ENCODE measurements around the gene NCKAP5.

DNA sequence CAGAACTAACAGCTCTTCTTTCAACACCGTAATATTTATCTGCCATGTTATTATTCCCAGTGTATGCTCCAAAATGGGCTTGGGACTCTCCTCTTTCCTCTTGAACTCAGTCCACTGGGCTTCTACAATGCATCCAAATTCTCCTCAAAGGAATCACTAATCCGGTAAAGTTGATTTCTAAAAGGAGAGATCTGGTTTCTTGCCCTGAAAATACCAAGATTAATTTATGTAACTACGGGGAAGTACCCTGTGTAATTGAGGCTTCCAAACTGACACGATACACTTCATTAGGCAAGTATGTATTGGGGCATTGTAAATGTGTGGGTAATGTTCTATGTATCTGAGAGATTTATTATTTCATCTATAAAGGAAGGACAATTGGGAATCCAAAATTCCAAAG is 5.7 kb downstream of the NCKAP5 start:
- TF ChIP-seq, protein P1, sequence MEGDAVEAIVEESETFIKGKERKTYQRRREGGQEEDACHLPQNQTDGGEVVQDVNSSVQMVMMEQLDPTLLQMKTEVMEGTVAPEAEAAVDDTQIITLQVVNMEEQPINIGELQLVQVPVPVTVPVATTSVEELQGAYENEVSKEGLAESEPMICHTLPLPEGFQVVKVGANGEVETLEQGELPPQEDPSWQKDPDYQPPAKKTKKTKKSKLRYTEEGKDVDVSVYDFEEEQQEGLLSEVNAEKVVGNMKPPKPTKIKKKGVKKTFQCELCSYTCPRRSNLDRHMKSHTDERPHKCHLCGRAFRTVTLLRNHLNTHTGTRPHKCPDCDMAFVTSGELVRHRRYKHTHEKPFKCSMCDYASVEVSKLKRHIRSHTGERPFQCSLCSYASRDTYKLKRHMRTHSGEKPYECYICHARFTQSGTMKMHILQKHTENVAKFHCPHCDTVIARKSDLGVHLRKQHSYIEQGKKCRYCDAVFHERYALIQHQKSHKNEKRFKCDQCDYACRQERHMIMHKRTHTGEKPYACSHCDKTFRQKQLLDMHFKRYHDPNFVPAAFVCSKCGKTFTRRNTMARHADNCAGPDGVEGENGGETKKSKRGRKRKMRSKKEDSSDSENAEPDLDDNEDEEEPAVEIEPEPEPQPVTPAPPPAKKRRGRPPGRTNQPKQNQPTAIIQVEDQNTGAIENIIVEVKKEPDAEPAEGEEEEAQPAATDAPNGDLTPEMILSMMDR (IDR thresholded peaks at IDR 0.05): no peak
- TF ChIP-seq POLR2A (IDR thresholded peaks at IDR 0.05): no peak

All from vagina (tissue), 2 donors.